K562 (cell line): ENCODE results near the gene PTX3. TPM values are rescaled to one million over a fixed set of nuclear protein-coding genes. Genes with fewer than 3 reads are reported as not detected.

ENCODE experiments used
- HMGXB4 ChIP-seq: sonication (generic); formaldehyde crosslinking; IDR thresholded peaks from 2 replicates; pipeline ENCODE4 v1.8.1; 2023; ENCODE audit warnings: mild to moderate bottlenecking, missing genetic modification reagents
- LEF1 ChIP-seq: fragments of 450-650 bp; IDR thresholded peaks from 2 replicates; pipeline ENCODE4 v1.6.1; 2016; ENCODE audit warnings: mild to moderate bottlenecking
- MYC ChIP-seq, 2 experiments: fragments of 250-450 bp in 1 of 2; sonication (Bioruptor Pico) in 1 of 2; IDR thresholded peaks; 2 replicates each; pipeline versions ENCODE4 v1.5.1 to v1.6.1; 2012 to 2021; ENCODE audit warnings: low read depth in 2 of 2, borderline replicate concordance in 1 of 2, improper control_type of control experiment in 1 of 2, low read length in 1 of 2, mild to moderate bottlenecking in 1 of 2, moderate library complexity in 1 of 2
- NONO ChIP-seq, 2 experiments: fragments of 200-400 bp in 1 of 2; fragments of 450-650 bp in 1 of 2; formaldehyde crosslinking in 1 of 2; IDR thresholded peaks; 2 replicates each; pipeline ENCODE4 v1.6.1; 2017; ENCODE audit warnings: low read depth in 2 of 2, mild to moderate bottlenecking in 2 of 2, moderate library complexity in 2 of 2, low read length in 1 of 2
- PTBP1 ChIP-seq: fragments of 200-400 bp; formaldehyde crosslinking; IDR thresholded peaks from 2 replicates; pipeline ENCODE4 v1.6.1; 2017; ENCODE audit warnings: low read depth, low read length
- RBM25 ChIP-seq: fragments of 200-400 bp; formaldehyde crosslinking; IDR thresholded peaks from 2 replicates; pipeline ENCODE4 v1.6.1; 2018; ENCODE audit warnings: low read length, low read depth, moderate library complexity; ENCODE audit not compliant: severe bottlenecking
- SMARCA4 ChIP-seq: fragments of 450-650 bp; IDR thresholded peaks from 2 replicates; pipeline ENCODE4 v1.6.1; 2016
- ZBTB43 ChIP-seq: sonication (generic); formaldehyde crosslinking; IDR thresholded peaks from 2 replicates; pipeline ENCODE4 v1.8.0; 2023; ENCODE audit warnings: mild to moderate bottlenecking, missing genetic modification reagents
- polyA plus RNA-seq, 8 experiments: library from polyadenylated mRNA; depleted of rRNA in 4 of 8; stranded (reverse) in 5 of 8; unstranded in 3 of 8; fragments of >200 nt; fragmentation: Nextera tagmentation in 2 of 8; fragmentation: Illumina TruSeq in 1 of 8; extraction: Ambion mirVana in 2 of 8; extraction: Trizol in 1 of 8; gene quantifications; 2 replicates each; pipeline versions ENCODE4 v1.2.1 to v1.2.3, GENCODE V29; 2011 to 2014; ENCODE audit warnings: inconsistent platforms in 1 of 8, missing spikeins in 1 of 8
- total RNA-seq, 7 experiments: library from RNA; depleted of rRNA in 6 of 7; stranded (reverse); fragments of >200 nt in 6 of 7; fragmentation: Illumina TruSeq in 2 of 7; extraction: Trizol in 2 of 7; gene quantifications; 2 replicates each; pipeline versions ENCODE4 v1.2.1 to v1.2.3, GENCODE V29; 2011 to 2021; ENCODE audit warnings: low replicate concordance in 1 of 7

PTX3 gene
- total and polyA plus RNA-seq, 9 of the 15 experiments (the other 6 are each of a cell fraction or from before 2014, with no cell fraction given): 0.04 to 0.33 (median 0.15) TPM; not detected in 2

GRCh38 chr3:157407769-157408168, 28.9 kb upstream of the PTX3 start (continued):
- TF ChIP-seq RBM25 (peak; percentile 83), SMARCA4 (no peak), PTBP1 (no peak), NONO (IDR thresholded peaks at IDR 0.05; ENCODE audit: low read depth in 2 of 2, low read length in 1 of 2) (no peak), LEF1 (no peak), MYC (IDR thresholded peaks at IDR 0.05; ENCODE audit: low read depth, low read length) (no peak), MYC (CRISPR knock-in tag; IDR thresholded peaks at IDR 0.05; ENCODE audit: borderline replicate concordance, low read depth) (no peak), HMGXB4 (CRISPR knock-in tag) (no peak), ZBTB43 (CRISPR knock-in tag) (no peak)
